ENCODE measurements around the gene DHX15.

DNA sequence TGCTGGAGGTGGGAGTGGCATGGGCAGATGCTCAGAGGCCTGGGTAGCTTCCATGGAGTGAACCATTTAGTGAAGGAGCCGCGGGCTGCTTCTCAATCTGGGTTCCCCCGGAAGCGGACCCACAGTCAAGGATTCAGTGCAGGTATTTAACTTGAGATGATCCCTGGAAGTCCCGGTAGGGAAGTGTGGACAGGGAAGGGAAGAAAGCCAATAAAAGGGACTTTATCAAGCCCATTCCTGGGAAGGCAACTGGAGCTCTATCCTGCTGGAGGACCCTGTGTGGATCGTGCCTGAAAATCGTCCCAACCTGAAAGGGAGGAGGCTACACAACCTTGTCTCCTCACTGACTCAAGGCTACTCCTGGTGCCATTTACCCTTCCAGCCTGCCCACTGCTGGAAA is 76.9 kb downstream of the DHX15 start:
- TF ChIP-seq EP300 (IDR thresholded peaks at IDR 0.05) (no peak), POLR2A (IDR thresholded peaks at IDR 0.05) (no peak)
- TF ChIP-seq, protein P1, sequence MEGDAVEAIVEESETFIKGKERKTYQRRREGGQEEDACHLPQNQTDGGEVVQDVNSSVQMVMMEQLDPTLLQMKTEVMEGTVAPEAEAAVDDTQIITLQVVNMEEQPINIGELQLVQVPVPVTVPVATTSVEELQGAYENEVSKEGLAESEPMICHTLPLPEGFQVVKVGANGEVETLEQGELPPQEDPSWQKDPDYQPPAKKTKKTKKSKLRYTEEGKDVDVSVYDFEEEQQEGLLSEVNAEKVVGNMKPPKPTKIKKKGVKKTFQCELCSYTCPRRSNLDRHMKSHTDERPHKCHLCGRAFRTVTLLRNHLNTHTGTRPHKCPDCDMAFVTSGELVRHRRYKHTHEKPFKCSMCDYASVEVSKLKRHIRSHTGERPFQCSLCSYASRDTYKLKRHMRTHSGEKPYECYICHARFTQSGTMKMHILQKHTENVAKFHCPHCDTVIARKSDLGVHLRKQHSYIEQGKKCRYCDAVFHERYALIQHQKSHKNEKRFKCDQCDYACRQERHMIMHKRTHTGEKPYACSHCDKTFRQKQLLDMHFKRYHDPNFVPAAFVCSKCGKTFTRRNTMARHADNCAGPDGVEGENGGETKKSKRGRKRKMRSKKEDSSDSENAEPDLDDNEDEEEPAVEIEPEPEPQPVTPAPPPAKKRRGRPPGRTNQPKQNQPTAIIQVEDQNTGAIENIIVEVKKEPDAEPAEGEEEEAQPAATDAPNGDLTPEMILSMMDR (IDR thresholded peaks at IDR 0.05): no peak
